Raji (cell line): ENCODE measurements around the gene C19orf67.

Experiments used
- POLR2A ChIP-seq: IDR thresholded peaks from 2 replicates; pipeline ENCODE4 v1.6.1; 2011; ENCODE audit warnings: low read depth, low read length, control low read depth; ENCODE audit not compliant: insufficient read depth

C19orf67 gene

DNA sequence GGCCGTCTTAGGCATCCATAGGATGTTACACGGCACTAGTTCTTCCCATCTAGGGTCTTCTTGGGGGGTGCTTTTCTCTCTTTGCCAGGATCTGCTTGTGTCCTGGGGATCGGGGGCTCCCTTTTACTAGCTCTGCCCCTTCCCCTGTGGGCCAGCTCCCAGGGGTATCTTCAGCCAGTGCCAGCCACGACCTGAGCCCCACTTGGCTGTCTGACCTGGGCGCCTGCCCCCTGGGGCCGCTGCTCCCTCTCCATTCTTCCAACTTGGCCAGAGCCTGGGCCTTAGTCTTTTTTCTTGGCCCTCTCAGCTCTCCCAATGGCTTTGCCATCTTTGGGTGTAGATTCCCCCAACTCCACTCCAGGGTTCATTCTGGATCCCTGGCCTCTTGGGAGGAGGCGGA, 28.9 kb upstream of the C19orf67 start:
- no peak for TF ChIP-seq POLR2A

GRCh38 chr19:14113762-14114414, 28.3 kb upstream of the C19orf67 start:
- no peak for TF ChIP-seq POLR2A

DNA sequence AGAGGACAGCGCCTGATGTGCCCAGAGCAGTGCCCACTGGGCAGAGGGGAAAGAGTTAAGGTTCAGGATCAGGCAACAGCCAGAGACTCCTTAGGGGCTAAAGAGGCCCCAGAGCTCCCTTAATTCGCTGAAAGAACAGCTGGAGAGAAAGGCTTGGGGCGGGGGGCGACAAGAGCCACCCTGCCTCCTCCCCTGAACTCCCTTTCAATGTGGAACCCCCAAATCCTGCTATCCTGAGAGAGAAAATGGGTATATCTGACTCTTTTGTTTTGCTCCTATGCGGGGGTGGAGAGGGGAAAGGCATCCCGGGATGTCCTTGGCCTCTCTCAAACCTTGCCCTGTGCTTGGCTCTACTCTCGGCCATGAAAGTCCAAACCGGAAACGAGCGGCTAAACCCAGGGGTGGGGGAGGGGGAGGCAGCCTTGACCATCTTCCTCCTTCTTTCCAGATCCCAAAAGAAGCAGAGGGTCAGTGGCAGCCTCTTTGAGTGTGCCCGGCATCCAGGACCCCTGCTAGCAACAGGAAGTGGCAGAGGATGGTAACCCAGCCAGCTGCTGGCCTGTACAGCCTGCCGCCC, 27.3 kb upstream of the C19orf67 start:
- TF ChIP-seq POLR2A: no peak

- no peak for TF ChIP-seq POLR2A
These were observed 26.6 kb upstream of the C19orf67 start for GRCh38 chr19:14112051-14112808.

DNA sequence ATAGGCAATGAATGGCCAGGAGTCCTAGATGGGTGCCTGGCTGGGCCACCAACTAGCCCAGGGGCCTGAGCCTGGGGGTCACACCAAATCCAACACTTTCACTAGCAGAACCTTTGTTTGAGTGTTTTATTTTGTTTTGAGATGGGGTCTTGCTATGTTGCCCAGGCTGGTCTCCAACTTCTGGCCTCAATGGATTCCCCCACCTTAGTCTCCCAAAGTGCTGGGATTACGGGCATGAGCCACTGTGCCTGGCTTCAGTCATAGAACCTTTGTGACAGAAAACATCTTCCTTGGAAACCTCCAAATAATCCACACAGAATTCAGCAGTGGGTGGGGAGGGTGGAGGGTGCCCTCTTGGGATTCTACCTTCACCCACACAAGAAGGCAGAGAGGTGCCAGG, 25.9 kb upstream of the C19orf67 start:
- no peak for TF ChIP-seq POLR2A

DNA sequence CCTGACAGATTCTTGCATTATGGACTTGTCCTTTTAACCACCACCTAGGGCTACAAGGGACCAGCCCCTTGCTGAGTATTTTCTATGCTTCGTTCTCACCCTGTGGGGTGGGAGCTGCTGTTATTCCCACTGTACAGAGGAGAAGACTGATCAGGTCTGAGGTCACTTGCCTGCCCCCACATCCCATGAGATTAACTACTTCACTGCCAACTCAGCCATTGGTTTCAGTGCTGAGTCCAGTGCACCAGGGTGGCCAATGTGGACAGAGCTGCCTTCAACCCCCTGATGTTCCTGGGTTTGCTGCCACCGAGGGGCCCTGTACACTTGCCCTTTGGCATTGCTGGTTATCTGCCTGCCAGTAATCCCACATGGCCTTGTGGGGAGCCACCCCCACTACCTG, 25.1 kb upstream of the C19orf67 start:
- TF ChIP-seq POLR2A: no peak

DNA sequence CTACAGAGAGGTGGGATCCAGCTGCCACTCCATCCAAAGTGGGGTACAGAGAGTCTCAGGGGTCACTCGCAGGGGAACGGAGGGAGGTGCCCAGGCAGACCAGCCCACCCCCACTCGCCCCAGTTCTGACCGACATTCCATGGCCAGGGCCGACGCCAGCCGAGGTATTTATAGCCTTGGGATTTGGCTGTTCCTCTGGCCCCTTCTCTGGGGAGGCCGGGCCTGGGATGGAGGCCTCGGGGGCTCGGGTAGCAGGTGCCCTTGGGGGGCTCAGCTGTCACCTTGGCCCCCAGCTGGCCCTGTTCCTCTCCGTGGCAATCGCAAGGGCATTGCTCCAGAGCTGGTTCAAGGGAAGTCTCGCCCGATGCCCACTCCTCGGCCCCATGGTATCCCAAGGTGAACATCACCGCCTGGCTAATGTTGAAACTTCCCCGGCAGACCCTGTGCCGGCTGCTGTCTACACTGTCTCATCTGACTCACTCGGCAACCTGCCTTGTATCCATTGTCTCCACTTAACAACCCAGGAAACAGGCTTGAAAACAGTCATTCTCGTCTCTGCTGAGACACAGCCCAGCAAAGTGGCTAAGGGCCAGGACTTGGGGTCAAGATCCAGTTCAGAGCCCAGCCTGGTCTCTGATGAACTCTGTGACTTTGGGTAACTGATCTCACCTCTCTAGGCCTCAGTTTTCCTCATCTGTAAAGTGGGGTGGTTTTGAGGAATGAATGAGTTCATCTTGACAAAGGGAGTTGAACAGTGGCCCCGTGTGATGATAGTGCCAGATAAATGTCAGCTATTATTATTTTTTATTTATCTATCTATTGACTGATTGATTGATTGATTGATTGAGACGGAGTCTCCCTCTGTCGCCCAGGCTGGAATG, 22.2 kb upstream of the C19orf67 start:
- TF ChIP-seq POLR2A: no peak

- TF ChIP-seq POLR2A: no peak
These were observed 21.3 kb upstream of the C19orf67 start for GRCh38 chr19:14106840-14107239.

DNA sequence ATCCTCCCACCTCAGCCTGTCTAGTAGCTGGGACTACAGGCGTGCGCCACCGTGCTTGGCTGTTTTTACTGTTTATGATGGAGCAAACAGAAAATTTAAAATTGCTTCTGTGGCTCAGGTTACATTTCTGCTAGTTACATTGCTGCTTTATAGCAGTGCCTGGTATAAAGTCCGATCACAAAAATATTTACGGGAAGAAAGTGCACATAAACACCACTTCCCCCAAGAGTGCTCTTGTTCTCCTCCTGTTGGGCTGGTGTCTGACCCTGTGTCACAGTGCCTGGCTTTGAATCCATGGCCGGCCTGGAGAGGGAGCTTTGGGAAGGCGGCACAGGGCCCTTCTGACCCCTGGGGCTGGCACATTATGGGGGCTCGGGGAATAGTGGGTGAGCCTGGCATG, 20.1 kb upstream of the C19orf67 start:
- no peak for TF ChIP-seq POLR2A

- TF ChIP-seq POLR2A: no peak
These were observed 17.7 kb upstream of the C19orf67 start for GRCh38 chr19:14103310-14103709.

DNA sequence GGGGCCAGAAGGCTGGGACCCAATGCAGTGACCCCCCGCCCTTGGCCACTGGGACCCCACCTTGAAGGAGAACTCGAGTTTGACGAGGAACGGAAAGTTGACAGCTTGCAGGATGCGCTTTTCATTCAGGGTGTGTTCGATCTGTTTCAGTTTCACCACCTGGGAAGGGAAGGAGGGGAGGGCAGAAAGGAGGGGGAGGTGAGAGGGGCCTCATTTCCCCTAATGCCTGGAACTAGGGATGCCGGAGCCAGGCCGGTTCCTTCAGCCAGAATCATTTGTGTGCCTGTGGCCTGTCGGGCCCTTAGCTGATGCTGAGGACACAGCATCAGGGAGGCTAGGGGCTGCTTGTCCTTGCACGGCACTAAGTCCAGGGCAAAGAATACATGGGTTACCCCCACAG, 17.2 kb upstream of the C19orf67 start:
- TF ChIP-seq POLR2A: no peak

DNA sequence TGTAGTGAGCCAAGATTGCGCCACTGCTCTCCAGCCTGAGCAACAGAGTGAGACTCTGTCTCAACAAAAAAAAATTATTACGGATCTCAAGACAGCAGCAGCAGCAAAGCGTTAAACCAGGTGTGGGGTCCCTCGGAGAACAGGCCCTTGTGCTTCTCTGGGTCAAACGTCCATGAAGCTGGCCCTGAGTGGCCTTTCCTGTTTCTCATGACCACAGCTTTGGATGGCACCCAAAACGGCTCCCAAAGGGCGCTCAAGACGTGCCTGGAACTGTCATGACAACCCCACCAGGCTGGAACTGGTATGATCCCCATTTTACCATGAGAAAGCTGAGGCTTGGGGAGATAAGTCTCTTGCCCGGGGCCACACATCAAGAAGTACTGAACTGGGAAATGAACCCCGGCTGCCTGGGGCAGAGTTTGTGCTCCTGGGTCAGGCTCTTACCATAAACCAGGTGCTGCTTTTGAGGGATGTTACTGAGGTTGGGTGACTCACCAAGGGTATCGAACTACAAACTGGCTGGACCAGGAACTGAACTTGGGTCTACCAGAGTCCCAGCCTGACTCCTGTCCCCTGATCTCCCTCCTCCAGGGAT, 16.6 kb upstream of the C19orf67 start:
- no peak for TF ChIP-seq POLR2A

DNA sequence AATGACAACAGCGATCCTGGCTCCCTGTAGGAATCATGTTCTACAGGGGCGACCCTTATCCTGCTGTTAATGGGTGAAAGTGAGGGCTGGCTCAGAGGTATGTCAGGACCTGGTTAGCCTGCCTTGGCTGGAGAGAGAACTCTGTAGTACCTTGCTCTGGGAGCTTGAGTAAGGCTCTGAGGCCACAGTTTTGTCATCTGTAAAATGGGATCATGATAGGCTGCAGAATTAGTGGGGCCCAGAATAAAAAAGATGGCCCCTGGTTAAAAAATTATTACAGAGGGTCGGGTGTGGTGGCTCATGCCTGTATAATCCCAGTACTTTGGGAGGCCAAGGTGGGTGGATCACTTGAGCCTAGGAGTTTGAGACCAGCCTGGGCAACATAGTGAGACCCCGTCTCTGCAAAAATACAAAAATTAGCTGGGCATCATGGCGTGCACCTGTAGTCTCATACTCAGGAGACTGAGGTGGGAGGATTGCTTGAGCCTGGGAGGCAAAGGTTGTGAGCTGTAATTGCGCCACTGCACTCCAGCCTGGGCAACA, 15.5 kb upstream of the C19orf67 start:
- TF ChIP-seq POLR2A: no peak

- TF ChIP-seq POLR2A: no peak
These were observed 12.1 kb upstream of the C19orf67 start for GRCh38 chr19:14097532-14098151.

GRCh38 chr19:14096272-14096992, 10.8 kb upstream of the C19orf67 start:
- TF ChIP-seq POLR2A: no peak
